ENCODE data around the gene APLN.

DNA sequence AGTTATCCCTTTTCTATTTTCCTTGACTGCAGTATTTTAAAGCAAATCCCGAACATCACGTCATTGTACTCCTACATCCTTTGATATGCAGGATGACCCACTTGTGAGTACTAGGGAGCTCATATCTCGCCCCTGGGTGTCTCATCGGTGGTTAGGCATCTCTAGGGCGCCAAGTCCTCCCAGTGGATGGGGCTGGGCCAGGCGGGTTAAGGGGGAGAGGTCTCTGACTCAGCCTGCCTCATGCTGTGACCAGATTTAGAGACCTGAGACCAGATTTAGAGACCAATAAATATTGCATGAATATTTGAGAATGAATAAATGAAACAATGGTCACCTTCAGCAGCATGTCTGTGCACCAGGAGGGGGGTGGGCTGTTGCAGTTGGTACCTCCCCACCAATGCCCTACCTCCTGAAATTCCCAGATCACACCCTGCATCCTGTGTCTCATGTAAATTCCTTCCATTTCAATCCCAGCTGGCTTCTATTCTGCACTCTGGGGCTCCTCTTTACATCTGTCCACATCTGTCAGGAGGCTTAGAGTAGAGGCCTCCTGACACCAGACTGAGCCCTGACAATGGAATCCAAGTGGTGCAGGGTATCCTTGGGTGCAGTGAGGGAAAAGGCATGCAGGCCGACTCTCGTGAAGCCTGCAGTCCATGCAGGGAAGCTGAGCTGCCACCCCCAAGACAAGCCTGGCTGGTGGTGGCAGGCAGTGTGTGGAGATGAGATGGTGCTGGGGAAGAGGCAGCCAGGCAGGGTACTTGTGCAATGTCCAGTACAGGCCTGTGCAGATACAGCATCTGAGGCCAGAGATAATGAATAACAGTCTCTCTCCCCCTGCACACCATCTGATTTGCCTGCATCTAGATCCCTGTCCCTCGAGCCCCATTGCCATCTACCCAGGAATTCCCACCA is 5.2 kb downstream of the APLN start:
- TF ChIP-seq POLR2A (IDR thresholded peaks at IDR 0.05) = no peak
- TF ChIP-seq, protein P1, sequence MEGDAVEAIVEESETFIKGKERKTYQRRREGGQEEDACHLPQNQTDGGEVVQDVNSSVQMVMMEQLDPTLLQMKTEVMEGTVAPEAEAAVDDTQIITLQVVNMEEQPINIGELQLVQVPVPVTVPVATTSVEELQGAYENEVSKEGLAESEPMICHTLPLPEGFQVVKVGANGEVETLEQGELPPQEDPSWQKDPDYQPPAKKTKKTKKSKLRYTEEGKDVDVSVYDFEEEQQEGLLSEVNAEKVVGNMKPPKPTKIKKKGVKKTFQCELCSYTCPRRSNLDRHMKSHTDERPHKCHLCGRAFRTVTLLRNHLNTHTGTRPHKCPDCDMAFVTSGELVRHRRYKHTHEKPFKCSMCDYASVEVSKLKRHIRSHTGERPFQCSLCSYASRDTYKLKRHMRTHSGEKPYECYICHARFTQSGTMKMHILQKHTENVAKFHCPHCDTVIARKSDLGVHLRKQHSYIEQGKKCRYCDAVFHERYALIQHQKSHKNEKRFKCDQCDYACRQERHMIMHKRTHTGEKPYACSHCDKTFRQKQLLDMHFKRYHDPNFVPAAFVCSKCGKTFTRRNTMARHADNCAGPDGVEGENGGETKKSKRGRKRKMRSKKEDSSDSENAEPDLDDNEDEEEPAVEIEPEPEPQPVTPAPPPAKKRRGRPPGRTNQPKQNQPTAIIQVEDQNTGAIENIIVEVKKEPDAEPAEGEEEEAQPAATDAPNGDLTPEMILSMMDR (IDR thresholded peaks at IDR 0.05) = no peak
